Measurements from ENCODE around the gene CPN1.

CPN1 gene

GRCh38 chr10:100053686-100054460 lies 27.8 kb downstream of the CPN1 start:
- Histone ChIP-seq H3K9me3 (peaks cover 6% of the 10 kb centered on the region; the same call in 1 of the 2 replicates), H3K4me2 (no peak overlapping the region), H3K4me3 (no peak overlapping the region), H3K4me1 (no peaks in the 10 kb centered on the region), H3K27ac (no peak overlapping the region), H3K36me3 (no peaks in the 10 kb centered on the region), H4K20me1 (no peaks in the 10 kb centered on the region), H3K27me3 (no peaks in the 10 kb centered on the region), H3K9ac (no peak overlapping the region)
- no peak for TF ChIP-seq Cebpa-rat (IDR thresholded peaks at IDR 0.05)

- no peak overlapping the region for H3K4me3 ChIP-seq
- no peaks in the 10 kb centered on the region for H3K36me3 ChIP-seq
- H3K4me2 ChIP-seq: no peak overlapping the region
- no peak overlapping the region for H3K9ac ChIP-seq
- no peak overlapping the region for H3K27ac ChIP-seq
- H3K27me3 ChIP-seq: no peaks in the 10 kb centered on the region
- H3K4me1 ChIP-seq: peaks cover 23% of the 10 kb centered on the region
- H3K9me3 ChIP-seq: no peaks in the 10 kb centered on the region
- no peak for TF ChIP-seq Cebpa-rat (IDR thresholded peaks at IDR 0.05)
- no peaks in the 10 kb centered on the region for H4K20me1 ChIP-seq
Measured at GRCh38 chr10:100046021-100046486, 35.6 kb downstream of the CPN1 start.

- Histone ChIP-seq H3K36me3 (no peaks in the 10 kb centered on the region), H4K20me1 (no peaks in the 10 kb centered on the region), H3K9ac (no peak overlapping the region), H3K4me3 (no peak overlapping the region), H3K27ac (no peak overlapping the region), H3K9me3 (no peaks in the 10 kb centered on the region), H3K27me3 (no peaks in the 10 kb centered on the region), H3K4me1 (peaks cover 23% of the 10 kb centered on the region), H3K4me2 (no peak overlapping the region)
- TF ChIP-seq Cebpa-rat (IDR thresholded peaks at IDR 0.05): no peak
Measured at GRCh38 chr10:100045592-100045991, 36.1 kb downstream of the CPN1 start.

GRCh38 chr10:100043796-100044195 lies 37.9 kb downstream of the CPN1 start:
- H3K4me3 ChIP-seq: no peak overlapping the region
- H3K9me3 ChIP-seq: no peaks in the 10 kb centered on the region
- no peaks in the 10 kb centered on the region for H3K36me3 ChIP-seq
- H3K9ac ChIP-seq: no peak overlapping the region
- TF ChIP-seq Cebpa-rat (IDR thresholded peaks at IDR 0.05): no peak
- H3K4me1 ChIP-seq: peaks cover 25% of the 10 kb centered on the region
- no peak overlapping the region for H3K27ac ChIP-seq
- H4K20me1 ChIP-seq: no peaks in the 10 kb centered on the region
- no peaks in the 10 kb centered on the region for H3K27me3 ChIP-seq
- H3K4me2 ChIP-seq: peak overlapping the region; percentile 44

GRCh38 chr10:100043344-100043743 lies 38.3 kb downstream of the CPN1 start:
- H3K27ac ChIP-seq: no peak overlapping the region
- peak overlapping the region; percentile 44; the same call in 1 of the 2 replicates for H3K4me2 ChIP-seq
- H3K4me1 ChIP-seq: peaks cover 30% of the 10 kb centered on the region

GRCh38 chr10:100041306-100042002 lies 40.2 kb downstream of the CPN1 start:
- TF ChIP-seq Cebpa-rat (IDR thresholded peaks at IDR 0.05): no peak
- H3K9ac ChIP-seq: no peak overlapping the region
- no peaks in the 10 kb centered on the region for H3K36me3 ChIP-seq
- no peaks in the 10 kb centered on the region for H3K27me3 ChIP-seq
- no peaks in the 10 kb centered on the region for H3K9me3 ChIP-seq
- H3K4me1 ChIP-seq: peaks cover 34% of the 10 kb centered on the region
- H4K20me1 ChIP-seq: no peaks in the 10 kb centered on the region
- no peak overlapping the region for H3K27ac ChIP-seq
- no peak overlapping the region for H3K4me3 ChIP-seq
- H3K4me2 ChIP-seq: peak overlapping the region; percentile 13; the same call in 1 of the 2 replicates

More at GRCh38 chr10:100043344-100043743, 38.3 kb downstream of the CPN1 start:
- H3K36me3 ChIP-seq: no peaks in the 10 kb centered on the region
- H3K9ac ChIP-seq: no peak overlapping the region
- TF ChIP-seq Cebpa-rat (IDR thresholded peaks at IDR 0.05): no peak
- no peaks in the 10 kb centered on the region for H3K27me3 ChIP-seq
- no peaks in the 10 kb centered on the region for H4K20me1 ChIP-seq
- no peak overlapping the region for H3K4me3 ChIP-seq
- H3K9me3 ChIP-seq: no peaks in the 10 kb centered on the region

- no peaks in the 10 kb centered on the region for H4K20me1 ChIP-seq
- no peak overlapping the region for H3K4me3 ChIP-seq
- peaks cover 22% of the 10 kb centered on the region for H3K4me1 ChIP-seq
- TF ChIP-seq Cebpa-rat (IDR thresholded peaks at IDR 0.05): no peak
- H3K27me3 ChIP-seq: no peaks in the 10 kb centered on the region
- H3K9me3 ChIP-seq: no peaks in the 10 kb centered on the region
- peak overlapping the region; percentile 51 for H3K4me2 ChIP-seq
- 0 out of 2 replicates have a peak overlapping the region, but pooled peaks have one; percentile 21 for H3K9ac ChIP-seq
- H3K36me3 ChIP-seq: no peaks in the 10 kb centered on the region
- H3K27ac ChIP-seq: no peak overlapping the region
Measured at GRCh38 chr10:100038561-100039071, 43.1 kb downstream of the CPN1 start.

GRCh38 chr10:100037758-100038315 lies 43.8 kb downstream of the CPN1 start:
- Histone ChIP-seq H3K4me2 (peak overlapping the region; percentile 51), H3K4me1 (peaks cover 20% of the 10 kb centered on the region), H4K20me1 (no peaks in the 10 kb centered on the region), H3K27me3 (no peaks in the 10 kb centered on the region), H3K9me3 (no peaks in the 10 kb centered on the region), H3K36me3 (no peaks in the 10 kb centered on the region), H3K9ac (no peak overlapping the region), H3K4me3 (no peak overlapping the region), H3K27ac (no peak overlapping the region)
- TF ChIP-seq Cebpa-rat (IDR thresholded peaks at IDR 0.05): no peak

- Histone ChIP-seq H3K4me1 (peaks cover 18% of the 10 kb centered on the region), H3K4me2 (no peak overlapping the region), H3K27ac (no peak overlapping the region), H3K36me3 (no peaks in the 10 kb centered on the region), H3K4me3 (no peak overlapping the region), H3K9me3 (no peaks in the 10 kb centered on the region), H3K27me3 (no peaks in the 10 kb centered on the region), H3K9ac (no peak overlapping the region), H4K20me1 (no peaks in the 10 kb centered on the region)
- TF ChIP-seq Cebpa-rat (IDR thresholded peaks at IDR 0.05): no peak
Measured at GRCh38 chr10:100036850-100037249, 44.8 kb downstream of the CPN1 start.
